H1 (cell line): ENCODE measurements around the gene DDR2. TPM values are rescaled to one million over a fixed set of nuclear protein-coding genes. Genes with fewer than 3 reads are reported as not detected.

Experiments
- CTCF ChIA-PET: fragments of 300-600 bp; sonication (Branson Sonifier 250); formaldehyde crosslinking; loops from one replicate; lab custom pipeline; 2021; ENCODE audit not compliant: partially characterized antibody; lab: Charles Lee
- POLR2A ChIA-PET: fragments of 300-600 bp; sonication (Branson Sonifier 250); formaldehyde crosslinking; loops from one replicate; lab custom pipeline; 2021; ENCODE audit warnings: inconsistent platforms; ENCODE audit not compliant: partially characterized antibody; lab: Charles Lee
- DNase-seq, 2 experiments: peaks; one replicate each; pipeline versions ENCODE4 v3.0.0 to v3.0.0-alpha.2; 2010 to 2022; ENCODE audit warnings: low spot score in 2 of 2, low read depth in 1 of 2, mixed read lengths in 1 of 2
- FAIRE-seq: peaks from 2 replicates; lab custom pipeline; 2011; peaks lifted over from hg19 to GRCh38; lab: Jason Lieb, UNC
- H2AFZ ChIP-seq: 2 replicates; pipeline ENCODE4 v1.8.1; 2012; ENCODE audit warnings: low read length, inconsistent platforms
- H2AK5ac ChIP-seq: 2 replicates; pipeline ENCODE4 v1.6.1; 2013; ENCODE audit warnings: low read depth, low read length
- H2BK120ac ChIP-seq: replicated peaks from 2 replicates; pipeline ENCODE3; 2013; ENCODE audit warnings: low read depth, low read length, inconsistent platforms
- H2BK12ac ChIP-seq: 2 replicates; pipeline ENCODE4 v1.6.1; 2013; ENCODE audit warnings: low read depth, low read length
- H2BK15ac ChIP-seq: 2 replicates; pipeline ENCODE4 v1.6.1; 2013; ENCODE audit warnings: low read length
- H2BK20ac ChIP-seq: 2 replicates; pipeline ENCODE4 v1.6.1; 2013; ENCODE audit warnings: low read length
- H2BK5ac ChIP-seq: 2 replicates; pipeline ENCODE4 v1.6.1; 2013; ENCODE audit warnings: low read depth, low read length
- H3K14ac ChIP-seq: 2 replicates; pipeline ENCODE4 v1.6.1; 2013; ENCODE audit warnings: inconsistent platforms; ENCODE audit not compliant: insufficient read length
- H3K18ac ChIP-seq: 2 replicates; pipeline ENCODE4 v1.6.1; 2013; ENCODE audit warnings: low read length; ENCODE audit errors: extremely low read depth
- H3K23ac ChIP-seq: 2 replicates; pipeline ENCODE4 v1.6.1; 2013; ENCODE audit warnings: inconsistent platforms; ENCODE audit not compliant: insufficient read length
- H3K23me2 ChIP-seq: 2 replicates; pipeline ENCODE4 v1.6.1; 2013; ENCODE audit warnings: low read depth, low read length
- H3K27ac ChIP-seq: 2 replicates; pipeline ENCODE4 v1.6.1; 2011; ENCODE audit warnings: low read depth, low read length, inconsistent platforms
- H3K27me3 ChIP-seq, 4 experiments: replicated peaks in 1 of 4; 1 replicate in 1 of 4; 2 replicates in 3 of 4; pipeline versions ENCODE4 v1.6.1 to v1.8.1; 2011 to 2013; ENCODE audit warnings: low read length in 3 of 4, mild to moderate bottlenecking in 3 of 4, inconsistent platforms in 2 of 4, mixed read lengths in 2 of 4, moderate library complexity in 1 of 4; ENCODE audit not compliant: control insufficient read depth in 3 of 4, insufficient read depth in 3 of 4; ENCODE audit errors: extremely low read depth in 1 of 4
- H3K36me3 ChIP-seq, 4 experiments: 2 replicates each; pipeline versions ENCODE4 v1.6.1 to v1.8.1; 2011 to 2013; ENCODE audit warnings: mild to moderate bottlenecking in 4 of 4, low read length in 3 of 4, moderate library complexity in 2 of 4, control low read depth in 1 of 4, inconsistent platforms in 1 of 4; ENCODE audit not compliant: insufficient read depth in 4 of 4, control insufficient read depth in 2 of 4
- H3K4ac ChIP-seq: replicated peaks from 2 replicates; pipeline ENCODE3; 2013; ENCODE audit warnings: low read length, low read depth, mixed read lengths, inconsistent platforms; ENCODE audit not compliant: insufficient read length
- H3K4me1 ChIP-seq, 4 experiments: replicated peaks in 1 of 4; 1 replicate in 1 of 4; 2 replicates in 3 of 4; pipeline versions ENCODE4 v1.6.1 to v1.8.1; 2011 to 2013; ENCODE audit warnings: low read length in 3 of 4, inconsistent platforms in 2 of 4, mixed read lengths in 1 of 4; ENCODE audit not compliant: insufficient read depth in 4 of 4, control insufficient read depth in 3 of 4
- H3K4me2 ChIP-seq, 2 experiments: 2 replicates each; pipeline versions ENCODE4 v1.6.1 to v1.8.1; 2011 to 2013; ENCODE audit warnings: low read depth in 2 of 2, low read length in 2 of 2, control low read depth in 1 of 2, inconsistent platforms in 1 of 2, mild to moderate bottlenecking in 1 of 2; ENCODE audit not compliant: insufficient read depth in 1 of 2
- H3K4me3 ChIP-seq, 4 experiments: fragments of 200-600, 300-600 bp in 1 of 4; sonication (generic), shearing (Covaris generic), sonication (Bioruptor Twin) in 1 of 4; 2 replicates each; pipeline versions ENCODE4 v1.5.1 to v1.8.1; 2011 to 2016; ENCODE audit warnings: low read length in 4 of 4, low read depth in 3 of 4, control low read depth in 2 of 4, inconsistent platforms in 2 of 4, mild to moderate bottlenecking in 2 of 4, mixed read lengths in 1 of 4, moderate library complexity in 1 of 4; ENCODE audit not compliant: insufficient read depth in 2 of 4; ENCODE audit errors: extremely low read depth in 1 of 4
- H3K56ac ChIP-seq: replicated peaks from 2 replicates; pipeline ENCODE3; 2013; ENCODE audit warnings: low read depth, mild to moderate bottlenecking, mixed read lengths, low read length, inconsistent platforms; ENCODE audit not compliant: insufficient read length
- H3K79me1 ChIP-seq: 2 replicates; pipeline ENCODE4 v1.6.1; 2013; ENCODE audit warnings: low read depth, low read length, control low read depth
- H3K79me2 ChIP-seq, 2 experiments: 2 replicates each; pipeline versions ENCODE4 v1.6.1 to v1.8.1; 2012 to 2013; ENCODE audit warnings: low read length in 2 of 2, mild to moderate bottlenecking in 2 of 2, inconsistent platforms in 1 of 2; ENCODE audit not compliant: insufficient read depth in 2 of 2, control insufficient read depth in 1 of 2
- H3K9ac ChIP-seq, 4 experiments: replicated peaks in 1 of 4; 1 replicate in 1 of 4; 2 replicates in 3 of 4; pipeline versions ENCODE4 v1.6.1 to v1.8.1; 2011 to 2013; ENCODE audit warnings: low read depth in 3 of 4, low read length in 3 of 4, control low read depth in 2 of 4, mild to moderate bottlenecking in 2 of 4, moderate library complexity in 2 of 4, inconsistent platforms in 1 of 4; ENCODE audit errors: extremely low read depth in 1 of 4
- H3K9me3 ChIP-seq, 2 experiments: 2 replicates each; pipeline versions ENCODE4 v1.6.1 to v1.8.1; 2012 to 2013; ENCODE audit warnings: mild to moderate bottlenecking in 2 of 2, moderate library complexity in 2 of 2, control low read depth in 1 of 2, inconsistent platforms in 1 of 2, low read depth in 1 of 2, low read length in 1 of 2, mixed read lengths in 1 of 2; ENCODE audit not compliant: insufficient read depth in 2 of 2
- H4K20me1 ChIP-seq, 2 experiments: replicated peaks in 1 of 2; 2 replicates each; pipeline versions ENCODE3 to v1.8.1; 2011 to 2013; ENCODE audit warnings: inconsistent platforms in 2 of 2, low read length in 2 of 2, mild to moderate bottlenecking in 1 of 2; ENCODE audit not compliant: insufficient read depth in 2 of 2, control insufficient read depth in 1 of 2
- H4K5ac ChIP-seq: 2 replicates; pipeline ENCODE4 v1.6.1; 2013; ENCODE audit warnings: low read length, low read depth, mixed read lengths, inconsistent platforms; ENCODE audit not compliant: insufficient read length
- H4K8ac ChIP-seq: 2 replicates; pipeline ENCODE4 v1.8.0; 2013; ENCODE audit warnings: mild to moderate bottlenecking, moderate library complexity, low read length, inconsistent platforms; ENCODE audit not compliant: insufficient read depth; ENCODE audit errors: extremely low read depth
- H4K91ac ChIP-seq: replicated peaks from 2 replicates; pipeline ENCODE3; 2013; ENCODE audit warnings: low read length, mixed read lengths, inconsistent platforms; ENCODE audit not compliant: insufficient read length
- WGBS, 2 experiments: shearing (Covaris generic) in 1 of 2; methylation state at CpG; one replicate each; pipeline versions ENCODE4 v1.1.6 to v1.1.7; 2013 to 2015; ENCODE audit warnings: low lambda C conversion rate in 2 of 2, mixed read lengths in 2 of 2, inconsistent platforms in 1 of 2, low coverage in 1 of 2, missing lambda C conversion rate in 1 of 2; ENCODE audit not compliant: insufficient replicate concordance in 2 of 2, insufficient coverage in 1 of 2, insufficient read length in 1 of 2; ENCODE audit errors: extremely low coverage in 1 of 2, missing lambda C conversion rate in 1 of 2; 5-methylcytosine and 5-hydroxymethylcytosine counted together
- polyA plus RNA-seq, 7 experiments: library from polyadenylated mRNA; depleted of rRNA in 3 of 7; stranded (reverse) in 5 of 7; unstranded in 2 of 7; fragments of >200 nt in 5 of 7; fragments of 200-250 nt in 2 of 7; gene quantifications; 1 replicate in 5 of 7; 2 replicates in 1 of 7; 4 replicates in 1 of 7; pipeline versions ENCODE4 v1.2.1 to v1.2.3, GENCODE V29; 2011 to 2013; ENCODE audit warnings: missing spikeins in 2 of 7, mixed read lengths in 2 of 7
- total RNA-seq: library from RNA; stranded (reverse); fragmentation: NEBNext Ultra II Directional; extraction: Animal tissue kit (Norgen Biotek cat#: 25700); gene quantifications from 2 replicates; pipeline ENCODE4 v1.2.1, GENCODE V29; 2021

The DDR2 gene
- total and polyA plus RNA-seq, 2 of the 8 experiments (the other 6 are each of a cell fraction or from before 2014, with no cell fraction given), result 1.00 to 2.1 TPM

DNA sequence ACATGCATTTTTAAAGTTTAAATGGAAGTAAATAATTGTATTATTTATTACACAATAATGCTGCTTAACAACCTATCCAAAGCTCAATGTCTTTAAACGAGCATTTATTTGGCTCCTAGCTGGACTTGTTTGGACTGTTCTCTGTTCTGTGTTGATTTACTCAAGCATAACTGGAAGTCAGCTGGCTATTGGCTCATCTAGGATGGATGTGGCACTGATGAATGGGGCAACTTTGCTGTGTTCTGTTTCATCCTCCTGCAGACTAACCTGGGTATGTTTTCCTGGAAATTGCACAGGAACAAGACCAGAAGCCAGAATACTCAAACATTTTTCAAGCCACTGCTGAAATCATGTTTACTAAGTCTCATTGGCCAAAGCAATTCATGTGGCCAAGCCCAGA lies 87.4 kb downstream of the DDR2 start:
- Histone ChIP-seq H4K20me1 (no peaks in the 10 kb centered on the region), H2AFZ (no peak overlapping the region), H4K8ac (no peak overlapping the region), H3K18ac (no peak overlapping the region), H3K4me3 (no peak overlapping the region), H3K9ac (no peak overlapping the region), H3K79me1 (no peaks in the 10 kb centered on the region), H3K4ac (no peak overlapping the region), H3K4me2 (no peak overlapping the region), H2BK15ac (no peak overlapping the region), H3K27me3 (no peaks in the 10 kb centered on the region), H2AK5ac (no peak overlapping the region), H2BK20ac (no peak overlapping the region), H3K9me3 (no peaks in the 10 kb centered on the region), H2BK12ac (no peak overlapping the region), H2BK120ac (no peak overlapping the region), H3K56ac (no peak overlapping the region), H3K23me2 (no peaks in the 10 kb centered on the region), H3K36me3 (no peaks in the 10 kb centered on the region), H3K27ac (no peak overlapping the region), H4K5ac (no peak overlapping the region), H2BK5ac (no peak overlapping the region), H3K14ac (no peak overlapping the region), H3K4me1 (no peaks in the 10 kb centered on the region), H3K23ac (no peak overlapping the region), H4K91ac (no peak overlapping the region), H3K79me2 (no peaks in the 10 kb centered on the region)
- CTCF ChIA-PET, result interaction anchor here (0.9 kb wide), 1 partner anchor 15 kb away, joined by 4 read pairs; no protein-coding TSS in a partner anchor
- FAIRE-seq (no peak), DNase-seq (no peak)
- POLR2A ChIA-PET, result no interaction called here
- WGBS, 2 experiments, result 81% methylated on average over 1 of the region's 1 CpG; no CpG with 5 or more reads in 1 of the 2 experiments
